GM19452 (cell line): ENCODE results near the gene ZNF683.

Experiments used
- ATAC-seq: cut with Tn5 transposase; IDR thresholded peaks from one replicate; pipeline ENCODE4 v1.9.1; 2021; ENCODE audit not compliant: unreplicated experiment

ZNF683 gene

GRCh38 chr1:26359981-26360806 is 12.4 kb downstream of the ZNF683 start:
- ATAC-seq = no peak

- no peak for ATAC-seq
These were observed 13.9 kb downstream of the ZNF683 start for GRCh38 chr1:26358411-26359384.

- no peak for ATAC-seq
These were observed 15.4 kb downstream of the ZNF683 start for GRCh38 chr1:26357121-26357602.

GRCh38 chr1:26356106-26356505 is 16.4 kb downstream of the ZNF683 start:
- no peak for ATAC-seq

GRCh38 chr1:26354972-26355371 is 17.6 kb downstream of the ZNF683 start:
- no peak for ATAC-seq

- no peak for ATAC-seq
These were observed 18.4 kb downstream of the ZNF683 start, which contains the start of gene CRYBG2 for GRCh38 chr1:26353976-26354820. TSS of gene CRYBG2 (minus strand) at chr1:26354130. CDS start at chr1:26346657, 7,473 bp downstream.

GRCh38 chr1:26353210-26353859 is 19.2 kb downstream of the ZNF683 start:
- ATAC-seq = no peak

GRCh38 chr1:26352338-26352679 is 20.2 kb downstream of the ZNF683 start:
- no peak for ATAC-seq

- ATAC-seq = no peak
These were observed 20.8 kb downstream of the ZNF683 start for GRCh38 chr1:26351590-26352337.

GRCh38 chr1:26350701-26351589 is 21.6 kb downstream of the ZNF683 start:
- no peak for ATAC-seq

GRCh38 chr1:26350343-26350700 is 22.2 kb downstream of the ZNF683 start:
- no peak for ATAC-seq

GRCh38 chr1:26349877-26350244 is 22.7 kb downstream of the ZNF683 start:
- ATAC-seq = no peak

- ATAC-seq = no peak
These were observed 23.2 kb downstream of the ZNF683 start for GRCh38 chr1:26349188-26349876.

- ATAC-seq = no peak
These were observed 26.1 kb downstream of the ZNF683 start for GRCh38 chr1:26346274-26347033.

GRCh38 chr1:26345718-26346117 is 26.8 kb downstream of the ZNF683 start:
- no peak for ATAC-seq

GRCh38 chr1:26344147-26344920 is 28.2 kb downstream of the ZNF683 start:
- ATAC-seq = no peak

- ATAC-seq = no peak
These were observed 32.5 kb downstream of the ZNF683 start for GRCh38 chr1:26340047-26340481.
